OCI-LY7 (cell line): ENCODE results near the gene PPA1.

Source experiments
- EZH2phosphoT487 ChIP-seq: fragments of 200-600 bp; sonication (generic); IDR thresholded peaks from 2 replicates; pipeline ENCODE4 v1.6.1; 2018; ENCODE audit warnings: low read depth, borderline replicate concordance, mild to moderate bottlenecking, mixed run types, antibody characterized with exemption, low read length, moderate library complexity, mixed read lengths
- TF ChIP-seq, protein P1 (sequence below): fragments of 200-600 bp; sonication (generic); conservative IDR thresholded peaks from 2 replicates; pipeline ENCODE4 v1.5.1; 2014; ENCODE audit warnings: mild to moderate bottlenecking, antibody characterized with exemption, low read length, moderate library complexity, mixed read lengths

DNA sequence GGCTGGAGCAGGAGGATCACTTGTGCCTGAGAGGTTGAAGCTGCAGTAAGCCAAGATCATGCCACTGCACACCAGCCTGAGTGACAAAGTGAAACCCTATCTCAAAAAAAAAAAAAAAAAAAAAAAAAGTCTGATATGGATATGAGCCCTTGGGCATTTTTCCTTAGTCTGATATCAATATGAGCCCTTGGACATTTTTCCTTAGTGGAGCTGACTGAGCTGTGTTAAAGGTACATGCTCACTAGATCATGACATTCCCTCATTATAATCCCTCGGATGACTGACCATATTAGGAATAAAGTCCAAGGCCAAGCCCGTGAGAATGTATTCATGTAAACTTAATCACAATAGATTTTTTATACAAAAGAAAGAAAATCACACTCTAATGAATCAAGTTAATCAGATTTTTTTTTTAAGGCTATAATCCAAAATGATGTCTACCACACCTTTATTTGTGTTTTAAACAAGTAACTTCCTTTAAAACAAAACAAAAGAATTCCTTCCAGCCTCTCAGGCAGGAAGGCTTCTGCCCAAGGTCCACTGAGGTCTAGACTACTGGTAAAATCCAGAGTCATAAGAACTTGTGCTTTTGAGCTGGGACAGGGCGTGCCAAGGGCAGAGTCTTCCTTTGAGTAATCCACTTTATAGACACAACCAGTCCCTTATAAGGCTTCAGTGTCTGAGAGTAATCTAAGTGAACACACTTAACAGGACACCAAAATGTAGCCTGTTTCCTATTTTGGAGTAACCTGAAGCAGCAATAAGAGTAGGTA lies 5.5 kb downstream of the PPA1 start:
- TF ChIP-seq, protein P1, sequence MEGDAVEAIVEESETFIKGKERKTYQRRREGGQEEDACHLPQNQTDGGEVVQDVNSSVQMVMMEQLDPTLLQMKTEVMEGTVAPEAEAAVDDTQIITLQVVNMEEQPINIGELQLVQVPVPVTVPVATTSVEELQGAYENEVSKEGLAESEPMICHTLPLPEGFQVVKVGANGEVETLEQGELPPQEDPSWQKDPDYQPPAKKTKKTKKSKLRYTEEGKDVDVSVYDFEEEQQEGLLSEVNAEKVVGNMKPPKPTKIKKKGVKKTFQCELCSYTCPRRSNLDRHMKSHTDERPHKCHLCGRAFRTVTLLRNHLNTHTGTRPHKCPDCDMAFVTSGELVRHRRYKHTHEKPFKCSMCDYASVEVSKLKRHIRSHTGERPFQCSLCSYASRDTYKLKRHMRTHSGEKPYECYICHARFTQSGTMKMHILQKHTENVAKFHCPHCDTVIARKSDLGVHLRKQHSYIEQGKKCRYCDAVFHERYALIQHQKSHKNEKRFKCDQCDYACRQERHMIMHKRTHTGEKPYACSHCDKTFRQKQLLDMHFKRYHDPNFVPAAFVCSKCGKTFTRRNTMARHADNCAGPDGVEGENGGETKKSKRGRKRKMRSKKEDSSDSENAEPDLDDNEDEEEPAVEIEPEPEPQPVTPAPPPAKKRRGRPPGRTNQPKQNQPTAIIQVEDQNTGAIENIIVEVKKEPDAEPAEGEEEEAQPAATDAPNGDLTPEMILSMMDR: no peak
- TF ChIP-seq EZH2phosphoT487: no peak
